Medulla oblongata (tissue), 1 donor: ENCODE data around the gene CSTA.
"Not testable (repeated sequence)": the region's sequence is repeated elsewhere in the genome, so short reads cannot be mapped to it uniquely, and the experiment has no call there.

ENCODE experiments used
- DNase-seq: peaks from one replicate; pipeline ENCODE4 v3.0.0-alpha.2; 2015; ENCODE audit errors: extremely low spot score

Gene CSTA

GRCh38 chr3:122322095-122323075 lies 2.7 kb upstream of the CSTA start:
- no peak for DNase-seq

- DNase-seq = no peak
Measured at GRCh38 chr3:122325769-122326168, 721 bp downstream of the CSTA start.

GRCh38 chr3:122331886-122332285 lies 6.8 kb downstream of the CSTA start:
- no peak for DNase-seq

DNA sequence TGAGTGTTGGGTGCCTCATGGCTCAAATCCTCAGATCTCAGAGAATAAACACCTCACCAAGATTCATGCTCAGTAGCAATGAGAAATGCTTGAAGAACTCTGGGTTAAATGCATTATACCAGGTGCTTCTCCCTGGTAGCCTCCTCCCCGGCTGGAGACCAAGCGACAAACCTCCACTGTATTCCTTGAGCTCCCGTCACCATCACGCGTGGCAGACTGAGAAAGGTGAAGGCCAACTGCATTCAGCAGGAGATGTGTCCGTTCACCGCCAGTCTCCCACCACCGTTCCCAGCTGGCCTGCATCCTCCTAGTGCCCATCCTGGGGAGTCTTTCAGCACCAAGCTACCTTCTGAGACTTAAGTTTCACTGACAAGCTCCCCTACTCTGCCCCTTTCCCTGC lies 7.5 kb downstream of the CSTA start:
- no peak for DNase-seq

DNA sequence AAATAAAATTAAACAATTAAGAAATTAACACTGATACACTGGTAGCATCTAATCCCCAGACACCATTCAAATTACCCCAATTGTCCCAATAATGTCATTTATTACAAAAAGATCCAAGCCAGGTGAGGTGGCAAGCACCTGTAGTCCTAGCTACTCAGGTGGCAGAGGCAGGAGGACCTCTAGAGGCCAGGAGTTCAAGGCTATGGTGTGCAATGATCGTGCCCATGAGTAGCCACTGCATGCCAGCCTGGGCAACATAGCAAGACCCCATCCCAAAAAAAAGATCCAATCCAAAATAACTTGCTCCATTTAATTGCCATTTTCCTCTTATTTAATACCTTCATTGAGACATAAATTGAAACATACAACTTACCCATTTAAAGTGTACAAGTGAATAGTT lies 17.8 kb downstream of the CSTA start:
- no peak for DNase-seq

- DNase-seq = no peak
Measured at GRCh38 chr3:122343654-122344053, 18.6 kb downstream of the CSTA start.

GRCh38 chr3:122349171-122349570 lies 24.1 kb downstream of the CSTA start:
- no peak for DNase-seq

GRCh38 chr3:122350814-122351418 lies 25.9 kb downstream of the CSTA start:
- no peak for DNase-seq

- no peak for DNase-seq
Measured at GRCh38 chr3:122351612-122352011, 26.6 kb downstream of the CSTA start.

GRCh38 chr3:122353215-122353614 lies 28.2 kb downstream of the CSTA start:
- DNase-seq = no peak

GRCh38 chr3:122353893-122354401 lies 28.9 kb downstream of the CSTA start:
- no peak for DNase-seq

DNA sequence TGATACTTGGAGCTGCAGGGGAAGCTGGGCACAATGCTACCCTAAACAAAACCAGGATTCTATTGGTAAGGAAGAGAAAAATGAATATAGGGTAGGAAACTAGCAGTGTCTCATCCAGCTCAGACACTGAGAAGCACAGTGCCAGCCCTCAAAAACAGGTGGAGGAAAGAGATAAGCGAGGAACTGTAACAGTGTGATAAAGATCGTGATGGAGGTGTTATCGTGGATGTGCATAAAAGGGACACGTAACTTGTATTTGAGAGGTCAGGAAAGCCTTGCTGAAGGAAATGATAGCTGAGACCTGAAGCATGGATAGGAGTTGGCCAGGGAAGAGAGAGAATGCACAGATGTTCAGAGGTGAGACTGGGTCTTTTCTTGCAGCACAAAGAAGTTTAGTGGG lies 30.6 kb downstream of the CSTA start:
- DNase-seq = no peak

- peak; percentile 30 for DNase-seq
Measured at GRCh38 chr3:122356402-122356801, 31.4 kb downstream of the CSTA start.

DNA sequence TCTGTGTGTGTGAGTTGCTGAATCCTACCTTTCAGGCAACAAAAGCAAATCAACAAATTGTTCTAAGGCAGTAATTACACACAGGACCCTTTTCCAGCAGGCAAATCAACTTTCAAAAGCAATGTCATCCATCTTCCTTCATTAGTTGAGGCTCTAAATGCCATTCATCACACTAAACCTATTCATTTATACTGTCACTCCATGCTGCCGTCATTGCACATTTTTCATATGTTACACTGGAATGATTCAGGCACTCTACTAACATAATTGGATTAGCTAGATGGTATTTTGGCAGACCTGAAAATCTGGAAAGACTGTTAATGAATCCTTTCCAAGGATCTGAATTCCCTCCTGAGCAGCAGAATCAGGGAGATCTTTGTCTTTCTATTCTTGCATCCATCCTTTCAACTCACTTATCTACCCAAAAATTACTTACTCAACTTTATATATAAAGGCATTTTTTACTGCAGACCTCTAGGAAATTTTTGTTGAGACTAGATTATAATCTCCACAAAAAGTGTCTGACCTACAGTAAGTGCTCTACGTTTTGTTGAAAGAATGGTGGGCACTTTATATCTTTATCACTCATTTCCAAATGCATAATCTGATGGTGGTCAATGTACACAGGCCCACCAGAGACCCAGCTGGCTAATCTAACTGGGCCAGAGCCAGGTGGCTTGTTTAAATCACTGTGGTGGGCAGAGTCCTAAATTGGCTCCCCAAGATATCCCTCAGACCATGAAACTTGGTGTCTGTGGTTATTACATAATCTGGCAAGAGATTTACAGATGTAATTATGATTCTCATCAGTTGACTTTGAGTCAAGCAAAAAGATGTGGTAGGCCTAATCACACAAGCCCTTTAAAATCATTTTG lies 33.0 kb downstream of the CSTA start:
- no peak for DNase-seq

DNA sequence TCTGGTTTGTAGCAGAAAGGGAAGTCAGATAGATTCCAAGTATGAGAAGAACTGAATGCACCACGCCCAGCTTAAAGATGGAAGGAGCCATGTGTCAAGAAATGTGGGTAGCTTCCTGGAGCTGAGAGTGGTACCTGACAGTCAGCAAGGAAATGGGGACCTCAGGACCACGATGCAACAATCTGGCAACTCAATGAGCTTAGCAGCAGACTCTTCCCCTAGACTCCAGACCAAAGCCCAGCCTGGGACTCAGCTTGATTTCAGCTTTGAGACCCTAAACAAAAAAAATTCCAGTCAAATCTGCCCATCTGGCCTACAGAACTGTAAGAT lies 33.6 kb downstream of the CSTA start:
- DNase-seq = no peak

DNA sequence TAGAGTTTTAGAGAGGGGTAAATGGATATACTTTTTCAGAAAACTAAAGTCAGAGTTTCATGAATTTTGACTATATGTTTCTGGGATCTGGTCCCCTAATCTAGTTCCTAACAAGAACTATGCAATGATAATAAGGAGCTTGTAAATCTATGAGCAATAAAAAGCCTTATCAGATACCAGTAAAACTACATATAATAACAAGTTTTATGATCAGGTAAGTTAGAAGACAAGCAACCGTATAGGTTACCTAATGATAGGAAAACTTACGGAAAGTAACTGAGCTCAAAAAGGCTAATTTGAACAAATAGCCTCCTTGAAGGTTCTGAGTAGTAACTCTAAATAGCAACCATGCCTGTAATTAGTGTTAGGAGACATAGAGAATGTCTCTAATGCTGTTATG lies 37.0 kb downstream of the CSTA start:
- DNase-seq = no peak

GRCh38 chr3:122364490-122364889 lies 39.4 kb downstream of the CSTA start:
- DNase-seq = no peak

DNA sequence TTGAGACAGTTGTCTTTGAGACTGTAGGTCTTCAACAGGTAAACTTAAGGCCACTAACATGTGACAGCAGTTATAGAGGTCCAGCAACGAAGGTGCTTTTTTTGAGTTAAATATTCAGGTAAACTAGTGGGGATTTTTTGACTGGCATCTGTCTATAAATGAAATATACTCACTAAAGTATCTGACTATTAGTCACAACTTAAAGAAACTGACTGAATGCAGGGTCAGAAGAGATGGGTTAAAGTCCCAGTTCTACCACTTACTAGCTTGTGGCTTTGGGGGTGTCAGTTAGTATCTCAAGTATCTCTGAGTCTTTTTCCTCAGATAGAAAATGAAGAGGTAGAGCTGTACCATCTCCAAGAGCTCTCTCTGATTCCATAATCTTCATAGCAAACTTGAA lies 40.0 kb downstream of the CSTA start:
- DNase-seq = no peak

DNA sequence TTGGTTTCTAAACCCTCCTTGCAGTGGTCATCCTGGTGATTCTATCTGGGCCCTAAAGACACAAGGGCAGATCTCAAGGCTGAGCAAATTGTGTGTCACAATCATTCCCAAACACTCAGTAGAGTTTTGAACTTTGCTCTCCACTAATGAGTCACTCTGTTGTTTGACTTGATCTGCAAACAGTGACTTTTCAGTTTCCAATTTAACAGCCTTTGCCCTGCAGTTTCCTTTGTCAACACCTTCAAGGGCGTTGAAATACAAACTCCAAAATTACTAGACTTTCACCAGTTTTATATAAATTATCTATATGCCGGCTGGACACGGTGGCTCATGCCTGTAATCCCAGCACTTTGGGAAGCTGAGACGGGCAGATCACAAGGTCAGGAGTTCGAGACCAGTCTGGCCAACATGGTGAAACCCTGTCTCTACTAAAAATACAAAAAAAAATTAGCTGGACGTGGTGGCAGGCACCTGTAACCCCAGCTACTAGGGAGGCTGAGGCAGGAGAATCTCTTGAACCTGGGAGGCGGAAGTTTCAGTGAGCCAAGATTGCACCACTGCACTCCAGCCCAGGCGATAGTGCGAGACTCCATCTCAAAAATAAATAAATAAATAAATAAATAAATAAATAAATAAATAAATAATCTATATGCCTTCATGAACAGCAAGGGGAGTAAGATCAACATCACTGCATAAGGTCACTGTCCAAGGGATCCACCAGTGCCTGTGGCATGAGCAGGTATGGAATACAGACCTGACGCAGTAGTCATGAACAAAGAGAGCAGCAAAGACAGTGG lies 40.7 kb downstream of the CSTA start:
- not testable (repeated sequence) for DNase-seq

GRCh38 chr3:122366379-122366749 lies 41.3 kb downstream of the CSTA start:
- DNase-seq = no peak

DNA sequence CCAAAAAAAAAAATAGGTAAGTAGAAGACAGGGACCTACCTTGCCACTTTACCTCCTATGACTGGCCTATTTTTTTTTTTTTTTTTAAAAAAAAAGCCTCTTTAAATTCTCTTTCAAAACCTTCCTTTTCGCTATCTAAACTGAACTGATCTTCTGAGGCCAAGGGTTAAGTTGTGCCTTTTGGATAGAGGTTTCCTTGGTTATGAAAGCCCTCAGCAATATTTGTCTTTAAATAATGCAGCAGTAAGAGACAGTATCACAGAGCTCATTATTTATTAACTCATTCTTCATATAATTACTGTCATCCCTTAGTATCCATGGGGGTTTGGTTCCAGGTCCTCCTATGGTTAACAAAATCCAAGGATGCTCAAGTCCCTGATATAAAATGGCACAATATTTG lies 49.0 kb downstream of the CSTA start:
- no peak for DNase-seq
